Mesendoderm (in vitro differentiated cells): Measurements from ENCODE around the gene BDH2.
A peak's percentile ranks its signal among the peaks of the same experiment; 100 is the strongest.

Source experiments
- DNase-seq: peaks from one replicate; pipeline ENCODE4 v3.0.0; 2013
- H2AK5ac ChIP-seq: 2 replicates; pipeline ENCODE4 v1.6.1; 2013; ENCODE audit warnings: low read length, inconsistent platforms
- H2BK120ac ChIP-seq: 2 replicates; pipeline ENCODE4 v1.6.1; 2013; ENCODE audit warnings: low read depth, mild to moderate bottlenecking, low read length, moderate library complexity, mixed read lengths
- H2BK15ac ChIP-seq: replicated peaks from 2 replicates; pipeline ENCODE4 v1.6.1; 2013; ENCODE audit warnings: low read depth, mild to moderate bottlenecking, moderate library complexity
- H2BK5ac ChIP-seq: 2 replicates; pipeline ENCODE4 v1.6.1; 2013; ENCODE audit warnings: low read length, inconsistent platforms
- H3K18ac ChIP-seq: 2 replicates; pipeline ENCODE4 v1.6.1; 2013; ENCODE audit warnings: mild to moderate bottlenecking, low read length, mixed read lengths
- H3K23ac ChIP-seq: one replicate; pipeline ENCODE4 v1.6.1; 2013; ENCODE audit warnings: low read length
- H3K27ac ChIP-seq: 2 replicates; pipeline ENCODE4 v1.5.1; 2013; ENCODE audit warnings: low read depth, mild to moderate bottlenecking, inconsistent platforms, low read length, moderate library complexity
- H3K27me3 ChIP-seq: 2 replicates; pipeline ENCODE4 v1.6.1; 2013; ENCODE audit warnings: low read length, control low read depth, mild to moderate bottlenecking, inconsistent platforms; ENCODE audit not compliant: insufficient read depth, poor library complexity
- H3K36me3 ChIP-seq: 2 replicates; pipeline ENCODE4 v1.6.1; 2013; ENCODE audit warnings: low read length, inconsistent platforms; ENCODE audit not compliant: control insufficient read depth, insufficient read depth
- H3K4ac ChIP-seq: one replicate; pipeline ENCODE4 v1.6.1; 2013; ENCODE audit warnings: low read depth, mild to moderate bottlenecking, low read length, moderate library complexity
- H3K4me1 ChIP-seq: 2 replicates; pipeline ENCODE4 v1.6.1; 2013; ENCODE audit warnings: low read depth, low read length, inconsistent platforms; ENCODE audit not compliant: control insufficient read depth
- H3K4me2 ChIP-seq: 2 replicates; pipeline ENCODE4 v1.6.1; 2013; ENCODE audit warnings: low read length
- H3K4me3 ChIP-seq: 2 replicates; pipeline ENCODE4 v1.5.1; 2013; ENCODE audit warnings: mild to moderate bottlenecking, low read length
- H3K56ac ChIP-seq: one replicate; pipeline ENCODE4 v1.6.1; 2013; ENCODE audit warnings: low read length
- H3K79me1 ChIP-seq: 2 replicates; pipeline ENCODE4 v1.6.1; 2013; ENCODE audit warnings: low read length, inconsistent platforms
- H3K79me2 ChIP-seq: 2 replicates; pipeline ENCODE4 v1.6.1; 2013; ENCODE audit warnings: mild to moderate bottlenecking, low read length; ENCODE audit not compliant: control insufficient read depth, insufficient read depth
- H3K9ac ChIP-seq: 2 replicates; pipeline ENCODE4 v1.6.1; 2013; ENCODE audit warnings: low read length, inconsistent platforms
- H4K5ac ChIP-seq: one replicate; pipeline ENCODE4 v1.6.1; 2013; ENCODE audit warnings: low read length
- H4K8ac ChIP-seq: one replicate; pipeline ENCODE4 v1.6.1; 2013; ENCODE audit warnings: low read depth, mild to moderate bottlenecking, control low read depth, low read length, moderate library complexity
- WGBS: extraction: QIAGEN DNeasy Blood & Tissue Kit; methylation state at CpG from one replicate; pipeline ENCODE4 v1.1.7; 2013; ENCODE audit warnings: low lambda C conversion rate, missing lambda C conversion rate; ENCODE audit not compliant: insufficient coverage; ENCODE audit errors: extremely low coverage; 5-methylcytosine and 5-hydroxymethylcytosine counted together

BDH2 gene

DNA sequence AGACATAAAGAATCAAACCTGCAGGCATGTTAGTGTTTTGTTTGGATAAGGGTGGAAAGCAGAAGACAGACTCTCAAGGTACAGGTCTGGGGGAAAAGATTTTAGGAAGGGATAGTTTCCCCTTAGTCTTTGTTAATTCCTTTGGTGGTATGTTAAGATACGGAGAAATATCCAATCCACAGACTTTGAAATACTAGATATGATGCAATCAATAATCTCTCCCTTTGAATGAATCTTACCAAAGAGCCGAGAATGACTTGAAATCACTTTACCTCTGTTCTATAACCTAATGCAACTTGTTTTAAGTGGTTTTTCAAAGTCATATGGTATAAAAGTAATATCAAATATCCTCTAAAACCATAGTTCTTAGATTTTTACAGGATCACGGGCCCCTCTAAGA is 5.3 kb upstream of the BDH2 start:
- Histone ChIP-seq H2AK5ac (no peak overlapping the region), H3K27ac (no peak overlapping the region), H3K79me1 (no peaks in the 10 kb centered on the region), H3K4me3 (no peak overlapping the region), H3K79me2 (no peaks in the 10 kb centered on the region), H3K4me1 (no peaks in the 10 kb centered on the region), H3K56ac (no peak overlapping the region), H3K18ac (no peak overlapping the region), H3K4ac (no peak overlapping the region), H2BK120ac (no peak overlapping the region), H4K5ac (no peak overlapping the region), H2BK5ac (no peak overlapping the region), H2BK15ac (no peak overlapping the region), H3K9ac (no peak overlapping the region), H3K23ac (no peak overlapping the region), H3K36me3 (peaks cover 8% of the 10 kb centered on the region), H3K27me3 (no peaks in the 10 kb centered on the region), H3K4me2 (no peak overlapping the region), H4K8ac (no peak overlapping the region)
- no peak for DNase-seq
- WGBS, result no CpG with 5 or more reads among the region's 3 CpGs

DNA sequence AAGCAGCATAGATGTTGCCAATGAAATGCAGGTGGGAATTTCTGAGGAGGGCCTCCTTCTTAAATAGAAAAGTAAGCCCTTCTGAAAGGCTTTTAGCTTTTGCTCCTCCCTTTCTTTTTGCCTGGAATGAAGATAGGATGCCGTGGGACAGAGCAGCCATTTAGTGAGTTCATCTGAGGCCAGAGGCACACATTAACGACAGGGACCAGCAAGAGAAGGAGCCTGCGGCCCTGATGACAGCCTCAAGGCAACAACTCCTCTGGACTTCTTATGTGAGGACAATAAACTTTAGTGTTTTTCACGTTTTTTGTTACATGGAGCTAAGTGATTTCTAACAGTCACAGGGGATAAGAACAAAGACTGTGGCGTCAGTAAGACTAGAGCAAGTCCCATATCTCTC is 1.1 kb upstream of the BDH2 start:
- H2BK120ac ChIP-seq, result no peak overlapping the region
- H2BK15ac ChIP-seq, result no peak overlapping the region
- no peaks in the 10 kb centered on the region for H3K79me2 ChIP-seq
- no peak overlapping the region for H3K27ac ChIP-seq
- no peaks in the 10 kb centered on the region for H3K36me3 ChIP-seq
- WGBS, result no CpG with 5 or more reads among the region's 5 CpGs
- H3K27me3 ChIP-seq, result no peaks in the 10 kb centered on the region
- H3K56ac ChIP-seq, result no peak overlapping the region
- no peak for DNase-seq
- no peak overlapping the region for H3K4me3 ChIP-seq
- no peak overlapping the region for H3K18ac ChIP-seq
- H3K4ac ChIP-seq, result no peak overlapping the region
- no peak overlapping the region for H3K4me2 ChIP-seq
- no peak overlapping the region for H3K23ac ChIP-seq
- H2BK5ac ChIP-seq, result no peak overlapping the region
- H3K4me1 ChIP-seq, result no peaks in the 10 kb centered on the region
- H4K5ac ChIP-seq, result no peak overlapping the region
- no peak overlapping the region for H4K8ac ChIP-seq
- H3K79me1 ChIP-seq, result no peaks in the 10 kb centered on the region
- no peak overlapping the region for H3K9ac ChIP-seq
- no peak overlapping the region for H2AK5ac ChIP-seq

- H3K18ac ChIP-seq, result no peak overlapping the region
- no peak overlapping the region for H3K27ac ChIP-seq
- peak overlapping the region; percentile 62 for H2AK5ac ChIP-seq
- H3K79me1 ChIP-seq, result no peaks in the 10 kb centered on the region
- no peak overlapping the region for H3K23ac ChIP-seq
- peak overlapping the region; percentile 56 for H3K4me2 ChIP-seq
- DNase-seq, result no peak
- no peak overlapping the region for H3K4ac ChIP-seq
- no peak overlapping the region for H4K8ac ChIP-seq
- peak overlapping the region; percentile 17 for H3K4me3 ChIP-seq
- WGBS, result no CpG with 5 or more reads among the region's 4 CpGs
- H2BK5ac ChIP-seq, result no peak overlapping the region
- no peaks in the 10 kb centered on the region for H3K36me3 ChIP-seq
- H3K27me3 ChIP-seq, result no peaks in the 10 kb centered on the region
- H3K4me1 ChIP-seq, result no peaks in the 10 kb centered on the region
- no peak overlapping the region for H2BK15ac ChIP-seq
- H3K79me2 ChIP-seq, result no peaks in the 10 kb centered on the region
- no peak overlapping the region for H2BK120ac ChIP-seq
- H3K56ac ChIP-seq, result peak overlapping the region; percentile 62
- peak overlapping the region; percentile 61 for H3K9ac ChIP-seq
- no peak overlapping the region for H4K5ac ChIP-seq
Measured at GRCh38 chr4:103098756-103099440, 736 bp downstream of the BDH2 start.

- Histone ChIP-seq H2BK5ac (no peak overlapping the region), H3K79me1 (no peaks in the 10 kb centered on the region), H2AK5ac (no peak overlapping the region), H3K4me1 (no peaks in the 10 kb centered on the region), H4K5ac (no peak overlapping the region), H3K9ac (no peak overlapping the region), H3K56ac (peak overlapping the region; percentile 2), H3K27ac (no peak overlapping the region), H3K27me3 (no peaks in the 10 kb centered on the region), H2BK120ac (no peak overlapping the region), H3K36me3 (no peaks in the 10 kb centered on the region), H4K8ac (no peak overlapping the region), H3K4me3 (no peak overlapping the region), H3K79me2 (no peaks in the 10 kb centered on the region), H3K23ac (no peak overlapping the region), H3K4me2 (no peak overlapping the region), H2BK15ac (no peak overlapping the region), H3K18ac (no peak overlapping the region), H3K4ac (no peak overlapping the region)
- no peak for DNase-seq
- no CpG with 5 or more reads among the region's 10 CpGs for WGBS
Measured at GRCh38 chr4:103098341-103098740, 1.3 kb downstream of the BDH2 start.

DNA sequence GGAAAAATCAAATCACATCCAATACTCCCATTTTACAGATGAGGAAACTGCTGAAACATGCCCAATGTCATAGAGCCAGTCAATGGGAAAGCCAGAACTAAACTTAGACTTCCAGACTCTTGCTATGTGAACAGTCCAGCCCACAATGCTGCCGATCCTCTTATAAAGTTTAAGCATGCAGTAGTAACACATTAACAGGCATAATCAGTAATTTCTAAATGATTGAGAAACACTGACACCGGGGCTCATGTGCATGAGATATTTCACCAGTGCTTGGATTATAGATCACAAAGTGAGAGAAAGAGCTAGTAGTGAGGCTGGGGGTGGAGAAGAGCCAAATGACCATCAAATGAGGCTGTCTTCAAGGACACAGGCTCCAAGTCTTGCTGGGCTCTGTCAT is 2.5 kb downstream of the BDH2 start:
- no peak overlapping the region for H3K56ac ChIP-seq
- no peak overlapping the region for H2BK120ac ChIP-seq
- H2BK15ac ChIP-seq, result no peak overlapping the region
- WGBS, result no CpG with 5 or more reads among the region's 2 CpGs
- H3K4me3 ChIP-seq, result no peak overlapping the region
- no peak overlapping the region for H3K27ac ChIP-seq
- no peak overlapping the region for H2AK5ac ChIP-seq
- H3K4ac ChIP-seq, result no peak overlapping the region
- no peaks in the 10 kb centered on the region for H3K79me2 ChIP-seq
- H4K5ac ChIP-seq, result no peak overlapping the region
- H4K8ac ChIP-seq, result no peak overlapping the region
- H3K4me2 ChIP-seq, result no peak overlapping the region
- H3K27me3 ChIP-seq, result no peaks in the 10 kb centered on the region
- no peak overlapping the region for H3K9ac ChIP-seq
- H3K79me1 ChIP-seq, result no peaks in the 10 kb centered on the region
- H2BK5ac ChIP-seq, result no peak overlapping the region
- no peak overlapping the region for H3K18ac ChIP-seq
- H3K36me3 ChIP-seq, result no peaks in the 10 kb centered on the region
- H3K4me1 ChIP-seq, result no peaks in the 10 kb centered on the region
- H3K23ac ChIP-seq, result no peak overlapping the region
- no peak for DNase-seq

- Histone ChIP-seq H3K4me2 (no peak overlapping the region), H3K23ac (no peak overlapping the region), H2AK5ac (no peak overlapping the region), H3K4me1 (no peaks in the 10 kb centered on the region), H3K9ac (no peak overlapping the region), H3K18ac (no peak overlapping the region), H3K4ac (no peak overlapping the region), H3K79me1 (no peaks in the 10 kb centered on the region), H2BK120ac (no peak overlapping the region), H3K56ac (no peak overlapping the region), H4K8ac (no peak overlapping the region), H3K79me2 (no peaks in the 10 kb centered on the region), H3K36me3 (no peaks in the 10 kb centered on the region), H2BK15ac (no peak overlapping the region), H4K5ac (no peak overlapping the region), H2BK5ac (no peak overlapping the region), H3K4me3 (no peak overlapping the region), H3K27me3 (no peaks in the 10 kb centered on the region), H3K27ac (no peak overlapping the region)
- no peak for DNase-seq
- no CpG with 5 or more reads among the region's 3 CpGs for WGBS
Measured at GRCh38 chr4:103095080-103095479, 4.6 kb downstream of the BDH2 start.
